CMK (cell line): Measurements from ENCODE around the gene GRB2.
"Not testable (repeated sequence)": the region's sequence is repeated elsewhere in the genome, so short reads cannot be mapped to it uniquely, and the experiment has no call there.

Source experiments
- DNase-seq: peaks from one replicate; pipeline ENCODE4 v3.0.0-alpha.2; 2010; ENCODE audit warnings: low read depth

GRB2 gene

DNA sequence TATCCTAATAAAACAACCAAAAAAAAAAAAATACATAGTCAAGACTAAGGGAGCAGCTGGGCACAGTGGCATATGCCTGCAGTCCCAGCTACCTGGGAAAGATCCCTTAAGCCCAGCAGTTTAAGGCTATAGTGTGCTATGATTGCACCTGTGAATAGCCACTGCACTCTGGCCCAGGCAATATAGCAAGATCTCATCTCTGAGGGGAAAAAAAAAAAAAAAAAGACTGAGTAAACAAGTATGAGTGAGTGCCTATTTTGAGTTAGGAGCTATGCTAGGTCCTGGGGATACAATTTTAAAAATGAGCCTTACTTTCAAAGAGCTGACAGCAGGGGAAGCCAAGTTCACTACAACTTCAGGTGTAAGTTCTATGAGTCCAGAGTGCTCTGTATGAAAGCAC is 55.4 kb downstream of the GRB2 start:
- DNase-seq, result no peak

GRCh38 chr17:75349589-75349988 is 55.9 kb downstream of the GRB2 start:
- no peak for DNase-seq

- no peak for DNase-seq
Measured at GRCh38 chr17:75348386-75349012, 57.0 kb downstream of the GRB2 start.

- DNase-seq, result no peak
Measured at GRCh38 chr17:75346906-75347305, 58.6 kb downstream of the GRB2 start.

- not testable (repeated sequence) for DNase-seq
Measured at GRCh38 chr17:75346368-75346767, 59.1 kb downstream of the GRB2 start.

DNA sequence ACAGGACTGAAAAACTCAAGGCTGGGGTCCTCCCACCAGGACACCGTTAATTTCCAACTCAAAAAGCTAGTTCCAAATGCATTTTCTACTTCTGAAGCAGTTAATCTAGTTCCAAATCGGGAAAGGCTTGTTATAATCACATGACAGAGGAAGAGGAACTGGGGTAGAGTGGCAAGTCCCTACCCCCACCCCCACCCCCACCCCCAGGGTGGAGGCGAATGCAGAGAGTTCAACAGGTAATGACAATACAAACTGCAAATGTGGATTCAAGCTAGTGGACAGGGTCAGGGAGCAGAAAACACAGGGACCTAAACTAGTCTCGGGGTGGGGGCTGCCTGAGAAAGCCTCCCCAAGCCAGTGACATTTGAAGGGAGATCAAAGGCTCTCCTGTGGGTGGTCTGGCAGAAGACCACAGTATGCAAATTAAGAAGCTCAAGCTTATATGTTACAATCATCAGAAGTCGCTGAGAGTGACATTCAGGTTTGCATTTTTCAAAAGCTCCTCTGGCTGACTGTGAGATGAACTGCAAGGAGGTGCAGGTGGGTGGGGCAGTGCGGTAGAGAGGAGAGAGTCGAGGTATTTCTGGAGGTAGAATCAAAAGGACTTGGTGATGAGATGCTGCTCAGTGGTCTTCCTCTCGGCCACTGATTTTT is 59.8 kb downstream of the GRB2 start:
- DNase-seq, result no peak

DNA sequence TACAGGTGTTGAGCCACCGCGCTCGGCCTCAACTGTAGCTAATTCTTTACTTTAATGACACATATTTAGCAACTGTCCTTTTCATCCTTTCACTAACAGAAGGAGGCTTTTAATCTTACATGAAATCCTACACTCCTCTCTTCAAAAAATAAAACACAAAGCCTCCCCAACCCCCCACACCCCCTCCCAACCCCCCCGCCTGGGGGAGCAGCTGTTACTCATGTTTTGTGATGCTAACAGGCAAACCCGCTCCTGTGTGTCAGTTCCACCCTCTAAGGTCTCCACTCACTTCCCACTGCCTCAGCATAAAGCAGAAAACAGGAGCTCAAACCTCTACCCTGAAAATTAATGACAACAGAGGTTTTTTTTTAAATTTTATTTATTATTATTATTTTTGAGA is 60.8 kb downstream of the GRB2 start:
- no peak for DNase-seq

- DNase-seq, result no peak
Measured at GRCh38 chr17:75342996-75343395, 62.5 kb downstream of the GRB2 start.

- no peak for DNase-seq
Measured at GRCh38 chr17:75341784-75342486, 63.5 kb downstream of the GRB2 start.

- DNase-seq, result no peak
Measured at GRCh38 chr17:75340631-75341030, 64.8 kb downstream of the GRB2 start.

DNA sequence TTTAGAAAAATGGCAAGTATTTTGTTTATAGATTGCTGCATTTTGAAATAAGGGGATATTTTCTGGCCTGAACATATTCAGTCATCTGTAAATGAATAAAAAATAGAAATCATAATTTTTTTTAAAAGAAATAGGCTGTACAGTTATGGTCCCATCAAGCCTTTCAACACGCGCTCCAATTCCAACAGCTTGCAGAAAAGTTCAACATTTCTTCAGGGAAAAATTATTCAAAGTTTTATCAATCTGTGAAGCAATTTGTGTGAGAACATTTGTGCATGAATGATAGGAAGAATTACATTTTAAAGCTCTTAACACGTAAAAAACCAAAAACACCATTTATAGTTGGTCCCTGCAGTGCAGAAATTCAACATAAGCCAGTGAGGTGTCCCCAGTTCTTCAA is 65.5 kb downstream of the GRB2 start:
- DNase-seq, result no peak

- DNase-seq, result peak; percentile 34
Measured at GRCh38 chr17:75338335-75338734, 67.1 kb downstream of the GRB2 start.

DNA sequence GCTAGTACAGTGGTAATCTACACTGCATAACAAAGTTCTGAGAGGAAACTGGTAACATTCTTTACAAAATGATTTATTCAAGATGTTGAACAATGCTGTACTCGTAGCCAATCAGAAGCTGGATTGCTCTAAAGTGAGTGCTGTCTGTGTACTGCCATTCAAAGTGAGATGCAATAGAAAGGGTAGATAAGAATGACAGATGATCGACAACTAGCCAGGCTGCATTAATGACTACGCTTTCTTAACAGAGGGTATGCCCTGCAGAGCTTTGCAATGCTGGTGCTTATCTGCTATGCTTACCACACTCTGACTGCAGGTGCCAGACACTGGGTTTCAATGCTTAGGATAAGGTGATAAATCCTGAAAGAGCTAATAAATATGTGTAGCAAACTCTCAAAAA is 70.2 kb downstream of the GRB2 start:
- DNase-seq, result no peak

GRCh38 chr17:75334723-75335122 is 70.8 kb downstream of the GRB2 start:
- DNase-seq, result no peak

- no peak for DNase-seq
Measured at GRCh38 chr17:75331671-75332070, 73.8 kb downstream of the GRB2 start.

GRCh38 chr17:75327757-75328156 is 77.7 kb downstream of the GRB2 start:
- DNase-seq, result no peak

GRCh38 chr17:75326226-75326848 is 79.1 kb downstream of the GRB2 start:
- no peak for DNase-seq

- DNase-seq, result no peak
Measured at GRCh38 chr17:75325827-75326225, 79.7 kb downstream of the GRB2 start.

- no peak for DNase-seq
Measured at GRCh38 chr17:75325348-75325747, 80.1 kb downstream of the GRB2 start.

DNA sequence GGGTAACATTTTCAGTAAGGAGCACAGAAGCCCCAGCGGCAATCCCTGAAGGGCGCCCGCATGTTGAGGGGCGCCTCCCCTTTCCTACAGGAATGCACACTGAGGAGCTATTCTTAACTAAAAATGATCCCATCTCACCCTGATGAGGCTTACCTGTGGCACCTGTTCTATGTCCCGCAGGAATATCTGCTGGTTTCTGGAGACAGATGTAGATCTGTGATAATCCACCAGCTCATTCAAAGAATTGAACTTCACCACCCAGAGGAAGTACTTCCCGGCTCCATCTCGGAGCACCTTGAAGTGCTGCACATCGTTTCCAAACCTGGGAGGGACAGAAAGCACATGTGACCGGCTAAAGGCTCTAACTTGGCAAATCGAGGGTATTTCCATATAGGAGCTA is 84.0 kb downstream of the GRB2 start:
- DNase-seq, result no peak

DNA sequence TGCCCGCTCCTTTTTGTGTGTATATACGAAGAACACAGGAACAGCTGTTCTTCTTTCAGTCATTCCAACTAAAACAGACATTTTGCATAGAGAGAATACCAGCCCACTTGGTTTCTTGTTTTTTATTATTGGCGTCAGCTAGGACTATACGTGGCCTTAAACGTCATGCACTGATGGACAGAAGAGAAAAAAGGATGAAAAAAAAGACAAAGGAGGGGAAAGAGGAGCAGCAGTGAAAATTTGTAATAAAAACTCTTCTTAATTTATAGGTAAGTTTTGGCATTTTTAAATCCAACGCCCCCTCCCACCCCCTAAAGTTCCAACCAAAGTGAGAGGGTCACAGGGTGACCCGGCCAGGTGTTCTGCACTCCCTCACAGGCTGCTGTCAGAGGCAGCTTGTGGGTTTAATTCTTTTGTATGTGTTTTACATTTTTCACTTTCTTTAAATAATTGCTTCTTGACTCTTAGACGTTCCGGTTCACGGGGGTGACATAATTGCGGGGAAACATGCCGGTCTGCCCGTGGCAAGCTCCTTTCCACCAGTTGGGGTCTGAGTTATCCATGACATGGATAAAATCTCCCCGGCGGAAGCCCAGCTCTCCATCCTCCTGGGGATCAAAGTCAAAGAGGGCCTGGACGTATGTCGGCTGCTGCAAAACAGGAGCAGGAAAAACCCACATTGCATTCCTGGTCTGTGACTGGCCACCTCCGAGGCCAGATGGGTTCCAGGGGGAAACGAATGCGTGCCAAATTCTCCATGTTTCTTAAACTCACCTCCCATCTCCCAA is 85.4 kb downstream of the GRB2 start:
- DNase-seq, result no peak

GRCh38 chr17:75318615-75319222 is 86.8 kb downstream of the GRB2 start:
- DNase-seq, result no peak
